Nephron progenitor cell (in vitro differentiated cells): ENCODE measurements around the gene SCT.

ENCODE experiments used
- DNase-seq: peaks from one replicate; pipeline ENCODE4 v3.0.0; 2021
- H3K27ac Mint-ChIP-seq: 2 replicates; pipeline ENCODE4 v1.8.0; 2021; ENCODE audit warnings: mild to moderate bottlenecking, moderate library complexity, mixed read lengths
- H3K27me3 Mint-ChIP-seq: 2 replicates; pipeline ENCODE4 v1.8.0; 2021; ENCODE audit warnings: mild to moderate bottlenecking, low read depth, mixed read lengths; ENCODE audit not compliant: poor library complexity
- H3K36me3 Mint-ChIP-seq: 2 replicates; pipeline ENCODE4 v1.8.0; 2021; ENCODE audit warnings: low read depth, mixed read lengths
- H3K4me1 Mint-ChIP-seq: 2 replicates; pipeline ENCODE4 v1.8.0; 2021; ENCODE audit warnings: mixed read lengths
- H3K4me3 Mint-ChIP-seq: 2 replicates; pipeline ENCODE4 v1.8.0; 2021; ENCODE audit warnings: mild to moderate bottlenecking, moderate library complexity, mixed read lengths
- H3K9me3 Mint-ChIP-seq: 2 replicates; pipeline ENCODE4 v1.8.0; 2021; ENCODE audit warnings: mild to moderate bottlenecking, moderate library complexity, mixed read lengths
- TF ChIP-seq, protein P1 (sequence below): fragments of 200-600 bp; sonication (generic); IDR thresholded peaks from 2 replicates; pipeline ENCODE4 v1.5.0; 2021; ENCODE audit warnings: antibody characterized with exemption

Gene SCT

DNA sequence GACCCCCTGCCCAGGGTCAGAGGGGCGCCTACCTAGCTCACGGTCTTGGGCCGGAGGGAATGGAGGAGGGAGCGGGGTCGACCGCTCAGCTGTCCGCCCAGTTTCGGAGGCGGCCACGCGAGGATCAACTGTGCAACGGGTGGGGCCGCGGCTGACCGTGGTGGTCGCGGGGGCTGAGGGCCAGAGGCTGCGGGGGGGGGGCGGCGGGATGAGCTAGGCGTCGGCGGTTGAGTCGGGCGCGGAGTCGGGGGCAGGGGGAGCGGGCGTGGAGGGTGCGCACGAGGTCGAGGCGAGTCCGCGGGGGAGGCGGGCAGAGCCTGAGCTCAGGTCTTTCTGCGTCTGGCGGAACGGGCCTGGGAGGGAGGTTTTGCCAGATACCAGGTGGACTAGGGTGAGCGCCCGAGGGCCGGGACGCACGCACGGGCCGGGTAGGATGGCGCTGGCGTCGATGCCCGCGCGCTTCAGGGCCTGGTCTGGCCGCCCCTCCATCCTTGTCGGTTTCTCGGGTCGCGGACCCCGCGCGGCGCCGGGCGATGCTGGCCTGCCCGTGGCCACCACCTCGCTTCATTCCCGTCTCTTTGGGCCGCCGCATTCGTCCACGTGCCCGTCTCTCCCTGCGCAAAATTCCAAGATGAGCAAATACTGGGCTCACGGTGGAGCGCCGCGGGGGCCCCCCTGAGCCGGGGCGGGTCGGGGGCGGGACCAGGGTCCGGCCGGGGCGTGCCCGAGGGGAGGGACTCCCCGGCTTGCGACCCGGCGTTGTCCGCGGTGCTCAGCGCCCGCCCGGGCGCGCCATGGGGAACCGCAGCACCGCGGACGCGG is 9.7 kb upstream of the SCT start, which contains the start of gene DRD4:
Gene DRD4 (plus strand): TSS at position 759 of the 822 bp plus-strand sequence. CDS start 36 bp downstream, at position 795.
- DNase-seq, result peak; percentile 64
- Mint-ChIP-seq H3K27me3 (peaks cover 66% of the 10 kb centered on the region), H3K4me3 (peak within 1 kb of the TSS; percentile 83), H3K4me1 (peaks cover 29% of the 10 kb centered on the region), H3K27ac (no peak within 1 kb of the TSS), H3K36me3 (peaks cover 19% of the 10 kb centered on the region), H3K9me3 (no peaks in the 10 kb centered on the region)
- TF ChIP-seq, protein P1, sequence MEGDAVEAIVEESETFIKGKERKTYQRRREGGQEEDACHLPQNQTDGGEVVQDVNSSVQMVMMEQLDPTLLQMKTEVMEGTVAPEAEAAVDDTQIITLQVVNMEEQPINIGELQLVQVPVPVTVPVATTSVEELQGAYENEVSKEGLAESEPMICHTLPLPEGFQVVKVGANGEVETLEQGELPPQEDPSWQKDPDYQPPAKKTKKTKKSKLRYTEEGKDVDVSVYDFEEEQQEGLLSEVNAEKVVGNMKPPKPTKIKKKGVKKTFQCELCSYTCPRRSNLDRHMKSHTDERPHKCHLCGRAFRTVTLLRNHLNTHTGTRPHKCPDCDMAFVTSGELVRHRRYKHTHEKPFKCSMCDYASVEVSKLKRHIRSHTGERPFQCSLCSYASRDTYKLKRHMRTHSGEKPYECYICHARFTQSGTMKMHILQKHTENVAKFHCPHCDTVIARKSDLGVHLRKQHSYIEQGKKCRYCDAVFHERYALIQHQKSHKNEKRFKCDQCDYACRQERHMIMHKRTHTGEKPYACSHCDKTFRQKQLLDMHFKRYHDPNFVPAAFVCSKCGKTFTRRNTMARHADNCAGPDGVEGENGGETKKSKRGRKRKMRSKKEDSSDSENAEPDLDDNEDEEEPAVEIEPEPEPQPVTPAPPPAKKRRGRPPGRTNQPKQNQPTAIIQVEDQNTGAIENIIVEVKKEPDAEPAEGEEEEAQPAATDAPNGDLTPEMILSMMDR, result no peak

DNA sequence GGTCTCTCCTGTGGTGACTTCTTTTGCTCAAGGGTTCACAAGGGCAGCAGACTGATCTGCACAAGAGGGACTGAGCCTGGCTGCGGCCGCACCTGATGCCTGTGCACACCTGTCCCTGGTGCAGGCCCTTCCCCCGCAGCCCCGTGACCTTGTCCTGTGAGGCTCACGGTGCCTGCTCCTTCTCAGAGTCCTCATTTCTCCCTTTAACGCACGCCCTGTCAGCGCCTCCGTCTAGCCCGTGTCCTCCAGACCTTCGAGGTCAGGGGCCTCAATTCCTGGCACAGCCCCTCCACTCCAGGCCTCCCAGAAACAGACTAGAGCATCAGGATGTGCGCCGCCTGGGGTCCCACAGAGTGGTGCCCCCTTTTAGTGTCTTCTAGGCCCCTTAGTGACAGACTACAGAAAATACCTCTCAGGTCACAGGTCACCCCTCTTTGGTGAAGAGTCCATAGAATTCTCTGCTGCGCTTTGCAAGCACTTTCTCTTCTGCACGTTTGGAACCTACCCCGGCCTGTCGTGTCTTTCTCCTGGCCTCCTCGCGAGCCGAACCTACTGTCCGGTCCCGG is 9.0 kb upstream of the SCT start:
- DNase-seq, result no peak

DNA sequence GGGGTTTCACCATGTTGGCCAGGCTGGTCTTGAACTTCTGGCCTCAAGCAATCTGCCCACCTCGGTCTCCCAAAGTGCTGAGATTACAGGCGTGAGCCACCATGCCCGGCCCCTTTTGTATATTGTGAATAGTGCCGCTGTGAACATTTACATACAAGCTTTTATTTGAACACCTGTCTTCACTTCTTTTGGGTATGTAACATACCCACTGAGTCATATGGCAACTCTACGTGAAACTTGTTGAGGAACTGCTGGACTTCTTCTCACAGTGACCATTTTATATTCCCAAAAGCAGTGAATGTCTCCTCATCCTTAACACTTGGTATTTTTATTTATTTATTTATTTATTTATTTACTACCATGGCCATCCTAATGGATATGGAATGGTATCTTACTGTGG is 3.9 kb upstream of the SCT start:
- TF ChIP-seq, protein P1, result no peak
- Mint-ChIP-seq H3K4me1 (peaks cover 30% of the 10 kb centered on the region), H3K27me3 (peaks cover 45% of the 10 kb centered on the region), H3K4me3 (no peak overlapping the region), H3K36me3 (peaks cover 41% of the 10 kb centered on the region), H3K27ac (no peak overlapping the region), H3K9me3 (peaks cover 20% of the 10 kb centered on the region)
- no peak for DNase-seq

More for the DNA sequence above, 9.0 kb upstream of the SCT start:
- H3K4me3 Mint-ChIP-seq, result no peak overlapping the region
- no peak overlapping the region for H3K27ac Mint-ChIP-seq
- H3K4me1 Mint-ChIP-seq, result peaks cover 29% of the 10 kb centered on the region
- peaks cover 19% of the 10 kb centered on the region for H3K36me3 Mint-ChIP-seq
- H3K27me3 Mint-ChIP-seq, result peaks cover 61% of the 10 kb centered on the region
- H3K9me3 Mint-ChIP-seq, result no peaks in the 10 kb centered on the region
- TF ChIP-seq, protein P1, result no peak

DNA sequence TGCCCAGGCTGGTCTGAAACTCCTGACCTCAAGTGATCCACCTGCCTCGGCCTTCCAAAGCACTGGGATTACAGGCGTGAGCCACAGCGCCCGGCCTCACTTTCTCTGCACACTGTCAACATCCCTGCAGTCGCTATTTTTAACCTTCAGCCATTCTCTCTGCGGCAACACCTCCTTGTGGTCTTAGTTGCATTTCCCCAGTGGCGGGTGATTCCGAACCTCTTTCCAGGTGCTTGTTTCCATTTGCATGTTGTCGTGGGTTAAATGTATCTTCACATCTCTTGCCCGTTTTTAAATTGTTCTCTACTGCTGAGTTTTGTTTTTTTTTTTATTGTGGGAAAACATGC is 2.2 kb upstream of the SCT start:
- Mint-ChIP-seq H3K27ac (no peak overlapping the region), H3K27me3 (peaks cover 29% of the 10 kb centered on the region), H3K36me3 (peaks cover 32% of the 10 kb centered on the region), H3K4me1 (peaks cover 41% of the 10 kb centered on the region), H3K4me3 (peak overlapping the region; percentile 22), H3K9me3 (peaks cover 20% of the 10 kb centered on the region)
- no peak for DNase-seq
- TF ChIP-seq, protein P1, result no peak

DNA sequence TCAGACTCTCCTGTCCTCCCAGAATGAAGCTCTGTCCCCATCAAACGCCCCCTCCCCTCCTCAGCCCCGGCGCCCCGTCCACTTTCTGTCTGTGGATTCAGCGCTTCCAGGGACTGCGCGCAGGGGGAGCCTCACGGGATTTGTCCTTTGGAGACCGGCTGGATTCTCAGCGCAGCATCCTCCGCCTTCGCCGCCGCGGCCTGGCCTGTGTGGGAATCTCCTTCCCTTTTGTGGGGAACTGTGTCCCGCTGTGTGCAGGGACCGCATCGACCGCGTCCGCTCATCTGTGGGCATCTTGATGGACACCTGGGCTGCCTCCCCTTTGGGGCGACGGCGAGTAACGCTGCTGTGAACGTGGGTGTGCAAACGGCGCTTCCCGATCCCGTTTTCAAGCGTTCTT is 1.1 kb upstream of the SCT start:
- H3K27ac Mint-ChIP-seq, result no peak overlapping the region
- H3K9me3 Mint-ChIP-seq, result peaks cover 20% of the 10 kb centered on the region
- H3K4me3 Mint-ChIP-seq, result peak overlapping the region; percentile 74
- peaks cover 49% of the 10 kb centered on the region for H3K4me1 Mint-ChIP-seq
- TF ChIP-seq, protein P1, result no peak
- H3K36me3 Mint-ChIP-seq, result peaks cover 31% of the 10 kb centered on the region
- peaks cover 23% of the 10 kb centered on the region for H3K27me3 Mint-ChIP-seq
- DNase-seq, result no peak

DNA sequence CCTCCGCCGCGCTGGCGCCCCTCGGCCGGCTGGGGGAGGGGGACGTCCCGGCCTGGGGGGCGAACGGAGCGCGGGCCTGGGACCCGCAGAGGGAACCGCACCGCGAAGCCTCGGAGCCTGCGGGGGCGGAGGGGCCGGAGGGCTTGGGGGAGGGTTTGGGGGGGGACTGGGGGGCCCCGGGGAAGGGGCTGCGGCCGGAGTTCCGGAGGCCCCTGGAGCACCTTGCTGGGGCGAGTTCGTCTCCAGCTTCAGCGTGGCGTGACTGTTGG is 261 bp upstream of the SCT start:
- Mint-ChIP-seq H3K9me3 (peaks cover 20% of the 10 kb centered on the region), H3K4me3 (no peak overlapping the region), H3K27me3 (peaks cover 20% of the 10 kb centered on the region), H3K36me3 (peaks cover 23% of the 10 kb centered on the region), H3K27ac (no peak overlapping the region), H3K4me1 (peaks cover 50% of the 10 kb centered on the region)
- DNase-seq, result no peak
- TF ChIP-seq, protein P1, result no peak
